Measurements from ENCODE around the gene FBXL13. TPM values are rescaled to one million over a fixed set of nuclear protein-coding genes. Genes with fewer than 3 reads are reported as not detected.

The FBXL13 gene
- total and polyA plus RNA-seq, 10 of the 15 experiments (the other 5 are each of a cell fraction or from before 2014, with no cell fraction given) = 0.08 to 0.95 (median 0.28) TPM; not detected in 2

DNA sequence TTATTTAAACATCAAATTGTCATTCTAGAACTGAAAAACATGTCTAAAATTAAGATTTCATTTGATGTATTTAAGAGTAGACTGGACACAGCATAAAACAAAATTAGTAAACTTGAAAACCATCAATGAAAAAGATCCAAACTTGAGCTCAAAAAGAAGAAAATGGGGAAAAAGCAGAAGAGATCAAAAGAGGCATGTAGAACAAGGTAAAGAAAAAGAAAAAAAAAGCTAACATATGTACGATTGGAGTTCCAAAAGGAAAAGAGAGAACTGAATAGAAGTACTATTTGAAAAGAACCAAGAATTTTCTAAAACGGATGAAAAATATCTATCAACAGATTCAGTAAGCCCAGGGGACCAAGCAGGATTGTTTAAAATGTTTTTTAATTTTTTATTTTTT is 3.6 kb downstream of the FBXL13 start (continued):
- TF ChIP-seq, protein P1, sequence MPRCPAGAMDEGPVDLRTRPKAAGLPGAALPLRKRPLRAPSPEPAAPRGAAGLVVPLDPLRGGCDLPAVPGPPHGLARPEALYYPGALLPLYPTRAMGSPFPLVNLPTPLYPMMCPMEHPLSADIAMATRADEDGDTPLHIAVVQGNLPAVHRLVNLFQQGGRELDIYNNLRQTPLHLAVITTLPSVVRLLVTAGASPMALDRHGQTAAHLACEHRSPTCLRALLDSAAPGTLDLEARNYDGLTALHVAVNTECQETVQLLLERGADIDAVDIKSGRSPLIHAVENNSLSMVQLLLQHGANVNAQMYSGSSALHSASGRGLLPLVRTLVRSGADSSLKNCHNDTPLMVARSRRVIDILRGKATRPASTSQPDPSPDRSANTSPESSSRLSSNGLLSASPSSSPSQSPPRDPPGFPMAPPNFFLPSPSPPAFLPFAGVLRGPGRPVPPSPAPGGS (IDR thresholded peaks at IDR 0.05; ENCODE audit: borderline replicate concordance, insufficient read depth, low read depth, low read length, poor library complexity, severe bottlenecking) = no peak
- no peak for TF ChIP-seq USF2 (IDR thresholded peaks at IDR 0.05; ENCODE audit: borderline replicate concordance, low read depth, low read length)

GRCh38 chr7:103068414-103069403 is 5.9 kb downstream of the FBXL13 start:
- WGBS (ENCODE audit: insufficient coverage, insufficient replicate concordance, low lambda C conversion rate, missing lambda C conversion rate) = 65% methylated on average over 23 of the region's 23 CpGs
- ATAC-seq (no peak), DNase-seq (ENCODE audit: low read depth, low spot score) (no peak), FAIRE-seq (no peak)
- in situ Hi-C loops (cut with MboI) (no loop called here), intact Hi-C loops (cut with micrococcal nuclease; ENCODE audit: unreplicated experiment) (loop anchor here (5.0 kb wide), 1 partner anchor 321 kb away; the partner anchor contains the start of gene FAM185A)
- H3K36me3 ChIP-seq (ENCODE audit: control insufficient read depth in 2 of 2, insufficient read depth in 2 of 2, low read length in 1 of 2) = no peaks in the 10 kb centered on the region
- no peaks in the 10 kb centered on the region for H4K20me1 ChIP-seq (ENCODE audit: control insufficient read depth, insufficient read depth)
- H3K4me3 ChIP-seq = no peak overlapping the region
- H3K4me1 ChIP-seq (ENCODE audit: control insufficient read depth, insufficient read depth, low read length) = no peaks in the 10 kb centered on the region
- no peak for TF ChIP-seq RUNX3 (IDR thresholded peaks at IDR 0.05; ENCODE audit: low read length)
- no peak for TF ChIP-seq CHD4 (IDR thresholded peaks at IDR 0.05)
- TF ChIP-seq KAT2A (conservative IDR thresholded peaks at IDR 0.05; ENCODE audit: control insufficient read depth, low read depth, low read length) = no peak
- no peak for TF ChIP-seq NRF1 (conservative IDR thresholded peaks at IDR 0.05; ENCODE audit: low read depth, low read length)
- TF ChIP-seq TBL1XR1 (IDR thresholded peaks at IDR 0.05; ENCODE audit: low read depth, low read length) = no peak
- no peak for TF ChIP-seq MYB (IDR thresholded peaks at IDR 0.05; ENCODE audit: borderline replicate concordance, low read depth, low read length)
- TF ChIP-seq WRNIP1 (IDR thresholded peaks at IDR 0.05; ENCODE audit: borderline replicate concordance, low read depth, low read length) = no peak
- TF ChIP-seq EZH2 (IDR thresholded peaks at IDR 0.05; ENCODE audit: borderline replicate concordance, control insufficient read depth, low read depth, low read length) = no peak
- TF ChIP-seq, protein P2, sequence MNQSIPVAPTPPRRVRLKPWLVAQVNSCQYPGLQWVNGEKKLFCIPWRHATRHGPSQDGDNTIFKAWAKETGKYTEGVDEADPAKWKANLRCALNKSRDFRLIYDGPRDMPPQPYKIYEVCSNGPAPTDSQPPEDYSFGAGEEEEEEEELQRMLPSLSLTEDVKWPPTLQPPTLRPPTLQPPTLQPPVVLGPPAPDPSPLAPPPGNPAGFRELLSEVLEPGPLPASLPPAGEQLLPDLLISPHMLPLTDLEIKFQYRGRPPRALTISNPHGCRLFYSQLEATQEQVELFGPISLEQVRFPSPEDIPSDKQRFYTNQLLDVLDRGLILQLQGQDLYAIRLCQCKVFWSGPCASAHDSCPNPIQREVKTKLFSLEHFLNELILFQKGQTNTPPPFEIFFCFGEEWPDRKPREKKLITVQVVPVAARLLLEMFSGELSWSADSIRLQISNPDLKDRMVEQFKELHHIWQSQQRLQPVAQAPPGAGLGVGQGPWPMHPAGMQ (IDR thresholded peaks at IDR 0.05; ENCODE audit: borderline replicate concordance) = no peak
- TF ChIP-seq CBX5 (IDR thresholded peaks at IDR 0.05; ENCODE audit: low read depth) = no peak
- no peak for TF ChIP-seq ESRRA (IDR thresholded peaks at IDR 0.05; ENCODE audit: low read length)
- TF ChIP-seq SMAD1 (IDR thresholded peaks at IDR 0.05; ENCODE audit: low read depth, partially characterized antibody) = no peak
- no peak for TF ChIP-seq CHD2 (IDR thresholded peaks at IDR 0.05; ENCODE audit: borderline replicate concordance, low read depth, low read length)
- no peak for TF ChIP-seq NR2F1 (conservative IDR thresholded peaks at IDR 0.05)
- H3K79me2 ChIP-seq (ENCODE audit: control insufficient read depth, insufficient read depth, low read length) = no peaks in the 10 kb centered on the region
- ChIA-PET POLR2A (no interaction called here), RAD21 (ENCODE audit: unreplicated experiment) (interaction anchor here (0.9 kb wide), 1 partner anchor 10 kb away, joined by 3 read pairs; no protein-coding TSS in a partner anchor), SMC1A (ENCODE audit: uncharacterized antibody, unreplicated experiment) (interaction anchor here (1.0 kb wide), 1 partner anchor 18 kb away, joined by 5 read pairs; no protein-coding TSS in a partner anchor), CTCF (interaction anchor here (1.5 kb wide), 1 partner anchor 10 kb away, joined by 6 read pairs; no protein-coding TSS in a partner anchor)
- H3K9me3 ChIP-seq (replicated peaks; ENCODE audit: control insufficient read depth, insufficient read depth, low read length) = no peaks in the 10 kb centered on the region
- no peak overlapping the region for H3K9ac ChIP-seq (ENCODE audit: control insufficient read depth, insufficient read depth, low read length)
- no peak overlapping the region for H2AFZ ChIP-seq (ENCODE audit: control insufficient read depth, low read depth, low read length)
- no TSS peak for BruUV-seq (replicated peaks)
- H3K27ac ChIP-seq (ENCODE audit: control insufficient read depth, insufficient read depth) = no peak overlapping the region
- no peak overlapping the region for H3K4me2 ChIP-seq (ENCODE audit: control insufficient read depth, insufficient read depth)
- no peaks in the 10 kb centered on the region for H3K27me3 ChIP-seq (replicated peaks in 1 of 2; ENCODE audit: control insufficient read depth in 2 of 2, insufficient read depth in 2 of 2, low read length in 1 of 2)

Measured in GM12878 (cell line).